ENCODE measurements around the gene MGAT2. TPM values are rescaled to one million over a fixed set of nuclear protein-coding genes. Genes with fewer than 3 reads are reported as not detected.

The MGAT2 gene
- total RNA-seq, 2 experiments from 2014 or later, result 15.0 to 15.1 TPM

DNA sequence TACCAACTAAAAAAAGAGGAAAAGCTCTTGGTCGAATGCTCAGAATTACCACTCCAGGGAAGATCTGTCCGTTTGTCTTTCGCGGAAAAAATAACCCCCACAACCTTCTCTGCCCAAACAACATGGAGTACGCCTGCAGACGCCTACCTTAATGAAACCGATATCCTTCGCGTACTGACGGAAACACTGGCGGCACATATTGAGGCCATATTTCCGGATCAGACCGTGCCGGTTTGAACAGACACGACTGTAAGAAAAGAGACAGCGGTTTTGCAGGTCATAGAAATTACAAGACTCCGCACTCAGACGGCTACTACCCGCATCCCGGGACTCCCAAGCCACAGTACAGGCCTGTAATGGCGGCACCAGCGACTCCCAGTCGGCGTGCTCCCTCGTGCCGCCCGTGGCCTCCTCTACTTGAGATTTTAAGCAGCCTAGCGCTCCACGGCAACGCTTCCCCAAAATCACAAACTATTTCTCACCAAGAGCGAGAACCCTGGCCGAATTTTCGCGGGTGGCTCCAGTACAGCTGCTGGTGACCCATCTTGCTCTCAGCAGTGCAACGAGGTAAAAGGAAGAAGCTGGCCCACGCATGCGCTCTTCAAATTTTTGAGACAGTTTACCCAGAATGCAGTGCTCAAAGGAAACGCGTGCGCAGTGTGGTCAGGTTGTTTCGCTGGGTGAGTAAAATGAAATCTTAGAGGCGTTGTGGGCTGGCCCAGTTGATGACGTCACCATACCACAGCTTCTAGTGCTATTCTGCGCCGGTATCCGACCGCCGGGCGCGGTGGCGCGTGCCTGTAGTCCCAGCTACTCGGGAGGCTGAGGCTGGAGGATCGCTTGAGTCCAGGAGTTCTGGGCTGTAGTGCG lies 34.6 kb upstream of the MGAT2 start, which contains the start of gene RPS29:
Gene RPS29 (minus strand): TSS at position 578 of the 870 bp plus-strand sequence. CDS start 34 bp downstream, at position 544.
- peaks cover 33% of the 10 kb centered on the region for H3K4me1 ChIP-seq (ENCODE audit: insufficient read depth, low read length)
- TF ChIP-seq, protein P1, sequence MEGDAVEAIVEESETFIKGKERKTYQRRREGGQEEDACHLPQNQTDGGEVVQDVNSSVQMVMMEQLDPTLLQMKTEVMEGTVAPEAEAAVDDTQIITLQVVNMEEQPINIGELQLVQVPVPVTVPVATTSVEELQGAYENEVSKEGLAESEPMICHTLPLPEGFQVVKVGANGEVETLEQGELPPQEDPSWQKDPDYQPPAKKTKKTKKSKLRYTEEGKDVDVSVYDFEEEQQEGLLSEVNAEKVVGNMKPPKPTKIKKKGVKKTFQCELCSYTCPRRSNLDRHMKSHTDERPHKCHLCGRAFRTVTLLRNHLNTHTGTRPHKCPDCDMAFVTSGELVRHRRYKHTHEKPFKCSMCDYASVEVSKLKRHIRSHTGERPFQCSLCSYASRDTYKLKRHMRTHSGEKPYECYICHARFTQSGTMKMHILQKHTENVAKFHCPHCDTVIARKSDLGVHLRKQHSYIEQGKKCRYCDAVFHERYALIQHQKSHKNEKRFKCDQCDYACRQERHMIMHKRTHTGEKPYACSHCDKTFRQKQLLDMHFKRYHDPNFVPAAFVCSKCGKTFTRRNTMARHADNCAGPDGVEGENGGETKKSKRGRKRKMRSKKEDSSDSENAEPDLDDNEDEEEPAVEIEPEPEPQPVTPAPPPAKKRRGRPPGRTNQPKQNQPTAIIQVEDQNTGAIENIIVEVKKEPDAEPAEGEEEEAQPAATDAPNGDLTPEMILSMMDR (IDR thresholded peaks at IDR 0.05), result no peak
- H3K27me3 ChIP-seq (ENCODE audit: control insufficient read depth in 1 of 2, insufficient read depth in 2 of 2, low read length in 2 of 2), result no peaks in the 10 kb centered on the region
- peak within 1 kb of the TSS; percentile 89 for H3K4me3 ChIP-seq (ENCODE audit: low read length)
- POLR2A ChIA-PET, result interaction anchor here (0.6 to 6.3 kb wide), 32 partner anchors 9 to 777 kb away, joined by 3 to 180 read pairs (median 6); partner anchors contain the start of genes DMAC2L, DNAAF2, KLHDC1 and KLHDC2
- Mint-ChIP-seq H3K4me1 (ENCODE audit: low read depth) (peaks cover 52% of the 10 kb centered on the region), H3K27ac (peak within 1 kb of the TSS; percentile 99), H3K4me3 (peak within 1 kb of the TSS; percentile 90), H3K9me3 (no peaks in the 10 kb centered on the region), H3K36me3 (ENCODE audit: low read depth) (peaks cover 61% of the 10 kb centered on the region), H3K27me3 (peaks cover 10% of the 10 kb centered on the region)
- ATAC-seq (ENCODE audit: poor library complexity), result peak; percentile 77
- intact Hi-C loops (cut with DNase I, micrococcal nuclease), result loop anchor here (1.0 to 10.0 kb wide), 8 partner anchors 12 to 729 kb away; partner anchors contain the start of genes DMAC2L (in 1 of the 2), DNAAF2 (in 1 of the 2), KLHDC1 (in 1 of the 2) and L2HGDH (in 1 of the 2)
- CTCF ChIA-PET, result interaction anchor here (1.0 to 5.0 kb wide), 16 partner anchors 9 to 265 kb away, joined by 3 to 48 read pairs (median 5); partner anchors contain the start of genes DNAAF2, KLHDC1, KLHDC2 and LRR1
- H3K36me3 ChIP-seq (ENCODE audit: insufficient read depth, low read length), result peaks cover 33% of the 10 kb centered on the region
- H3K9me3 ChIP-seq (ENCODE audit: control insufficient read depth in 1 of 2, insufficient read depth in 1 of 2, low read length in 2 of 2), result no peaks in the 10 kb centered on the region
- peak; percentile 95 to 100 (median 98) for DNase-seq
- H3K27ac ChIP-seq (ENCODE audit: low read depth in 1 of 2, low read length in 2 of 2), result peak within 1 kb of the TSS; percentile 93 to 95

- H3K27ac Mint-ChIP-seq, result peak overlapping the region; percentile 99
- peak in 12 of 14 experiments; percentile 19 to 85 (median 32) for DNase-seq
- Histone ChIP-seq H3K27ac (ENCODE audit: low read depth in 1 of 2, low read length in 2 of 2) (peak overlapping the region; percentile 93 to 95), H3K4me1 (ENCODE audit: insufficient read depth, low read length) (peaks cover 26% of the 10 kb centered on the region), H3K9me3 (ENCODE audit: control insufficient read depth in 1 of 2, insufficient read depth in 1 of 2, low read length in 2 of 2) (no peaks in the 10 kb centered on the region), H3K27me3 (ENCODE audit: control insufficient read depth in 1 of 2, insufficient read depth in 2 of 2, low read length in 2 of 2) (no peaks in the 10 kb centered on the region), H3K4me3 (ENCODE audit: low read length) (peak overlapping the region; percentile 89), H3K36me3 (ENCODE audit: insufficient read depth, low read length) (peaks cover 25% of the 10 kb centered on the region)
- intact Hi-C loops (cut with DNase I, micrococcal nuclease), result loop anchor here (1.0 to 10.0 kb wide), 7 partner anchors 11 to 728 kb away; partner anchors contain the start of genes DMAC2L (in 1 of the 2), DNAAF2 (in 1 of the 2), KLHDC1 (in 1 of the 2) and L2HGDH (in 1 of the 2)
- POLR2A ChIA-PET, result interaction anchor here (0.6 to 6.3 kb wide), 31 partner anchors 8 to 777 kb away, joined by 3 to 180 read pairs (median 6); partner anchors contain the start of genes DMAC2L, DNAAF2, KLHDC1 and KLHDC2
- peaks cover 10% of the 10 kb centered on the region for H3K27me3 Mint-ChIP-seq
- H3K36me3 Mint-ChIP-seq (ENCODE audit: low read depth), result peaks cover 53% of the 10 kb centered on the region
- TF ChIP-seq, protein P1 (IDR thresholded peaks at IDR 0.05), result peak; percentile 97
- peak overlapping the region; percentile 90 for H3K4me3 Mint-ChIP-seq
- H3K4me1 Mint-ChIP-seq (ENCODE audit: low read depth), result peaks cover 44% of the 10 kb centered on the region
- no peaks in the 10 kb centered on the region for H3K9me3 Mint-ChIP-seq
- ATAC-seq (ENCODE audit: poor library complexity), result peak; percentile 41
- CTCF ChIA-PET, result interaction anchor here (0.7 to 5.0 kb wide), 18 partner anchors 9 to 266 kb away, joined by 3 to 48 read pairs (median 4); partner anchors contain the start of genes DNAAF2, KLHDC1, KLHDC2 and LRR1
These were observed 33.7 kb upstream of the MGAT2 start for GRCh38 chr14:49586673-49587460.

- H3K4me3 Mint-ChIP-seq, result no peak overlapping the region
- H3K4me1 ChIP-seq (ENCODE audit: insufficient read depth, low read length), result peaks cover 10% of the 10 kb centered on the region
- intact Hi-C loops (cut with DNase I, micrococcal nuclease), result loop anchor here in 1 of 2 experiments (5.0 to 10.0 kb wide), 3 partner anchors 103 to 725 kb away; partner anchors contain the start of genes DMAC2L, KLHDC1 and L2HGDH
- no peaks in the 10 kb centered on the region for H3K9me3 ChIP-seq (ENCODE audit: control insufficient read depth in 1 of 2, insufficient read depth in 1 of 2, low read length in 2 of 2)
- peaks cover 10% of the 10 kb centered on the region for H3K27me3 Mint-ChIP-seq
- TF ChIP-seq, protein P1 (IDR thresholded peaks at IDR 0.05), result no peak
- peaks cover 1% of the 10 kb centered on the region for H3K36me3 ChIP-seq (ENCODE audit: insufficient read depth, low read length)
- no peak overlapping the region for H3K27ac ChIP-seq (ENCODE audit: low read depth in 1 of 2, low read length in 2 of 2)
- DNase-seq (no peak), ATAC-seq (ENCODE audit: poor library complexity) (no peak)
- H3K4me1 Mint-ChIP-seq (ENCODE audit: low read depth), result peaks cover 19% of the 10 kb centered on the region
- H3K27ac Mint-ChIP-seq, result peak overlapping the region; percentile 33
- CTCF ChIA-PET, result no interaction called here
- H3K4me3 ChIP-seq (ENCODE audit: low read length), result no peak overlapping the region
- H3K27me3 ChIP-seq (ENCODE audit: control insufficient read depth in 1 of 2, insufficient read depth in 2 of 2, low read length in 2 of 2), result no peaks in the 10 kb centered on the region
- POLR2A ChIA-PET, result no interaction called here
- H3K9me3 Mint-ChIP-seq, result no peaks in the 10 kb centered on the region
- peaks cover 28% of the 10 kb centered on the region for H3K36me3 Mint-ChIP-seq (ENCODE audit: low read depth)
These were observed 31.2 kb upstream of the MGAT2 start for GRCh38 chr14:49589387-49589786.
